Liver (tissue), 2 donors: ENCODE measurements around the gene IKZF3.
A peak's percentile ranks its signal among the peaks of the same experiment; 100 is the strongest.

Experiments used
- YY1 ChIP-seq: IDR thresholded peaks from 2 replicates; pipeline ENCODE4 v1.6.1; 2016; ENCODE audit warnings: antibody characterized with exemption, mild to moderate bottlenecking
- TF ChIP-seq, protein P1 (sequence below): fragments of 150-350 bp; IDR thresholded peaks from 2 replicates; pipeline ENCODE4 v1.5.1; 2017; ENCODE audit warnings: improper control_type of control experiment, low read depth, low read length; ENCODE audit not compliant: missing input control
- donor health status: healthy.

DNA sequence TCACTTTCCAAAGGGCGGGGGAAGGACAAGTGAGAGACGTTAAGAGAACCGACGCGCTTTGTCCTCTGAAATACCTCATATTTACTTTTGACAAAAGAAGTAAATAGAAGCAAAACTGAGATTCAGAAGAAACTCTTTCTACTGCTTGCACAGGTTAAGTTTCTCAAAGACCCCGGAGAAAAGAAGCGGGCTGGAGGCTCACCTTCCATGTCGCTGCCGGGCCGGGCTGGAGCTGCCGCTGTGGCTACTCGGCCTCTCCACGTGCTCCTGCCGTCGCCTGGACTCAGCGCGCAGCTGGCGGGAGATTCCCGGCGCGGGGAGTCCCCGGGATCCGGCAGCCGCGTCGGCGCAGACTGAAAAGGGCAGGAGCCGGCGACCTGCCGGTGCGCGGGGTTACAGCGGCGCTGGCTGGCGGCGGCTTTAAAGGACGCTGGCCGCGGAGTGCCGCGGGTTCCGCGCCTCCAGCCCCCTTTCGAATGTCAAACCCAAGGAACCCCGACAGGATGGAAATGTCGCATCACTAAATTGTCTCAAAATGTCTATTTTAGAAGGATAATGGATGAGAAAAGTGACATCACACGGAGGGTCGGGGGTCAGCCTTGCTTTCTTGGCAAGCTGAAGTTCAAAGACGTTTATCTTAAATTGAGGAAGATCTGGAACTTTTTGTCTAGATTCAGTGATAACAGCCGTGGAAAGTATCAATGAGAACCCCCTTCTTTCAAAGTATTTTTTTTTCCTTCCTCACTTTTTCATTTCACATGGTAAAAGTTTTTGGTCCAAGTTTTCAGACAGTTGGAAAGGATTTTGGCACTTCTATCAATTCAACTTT lies at the start of gene IKZF3:
- TF ChIP-seq, protein P1, sequence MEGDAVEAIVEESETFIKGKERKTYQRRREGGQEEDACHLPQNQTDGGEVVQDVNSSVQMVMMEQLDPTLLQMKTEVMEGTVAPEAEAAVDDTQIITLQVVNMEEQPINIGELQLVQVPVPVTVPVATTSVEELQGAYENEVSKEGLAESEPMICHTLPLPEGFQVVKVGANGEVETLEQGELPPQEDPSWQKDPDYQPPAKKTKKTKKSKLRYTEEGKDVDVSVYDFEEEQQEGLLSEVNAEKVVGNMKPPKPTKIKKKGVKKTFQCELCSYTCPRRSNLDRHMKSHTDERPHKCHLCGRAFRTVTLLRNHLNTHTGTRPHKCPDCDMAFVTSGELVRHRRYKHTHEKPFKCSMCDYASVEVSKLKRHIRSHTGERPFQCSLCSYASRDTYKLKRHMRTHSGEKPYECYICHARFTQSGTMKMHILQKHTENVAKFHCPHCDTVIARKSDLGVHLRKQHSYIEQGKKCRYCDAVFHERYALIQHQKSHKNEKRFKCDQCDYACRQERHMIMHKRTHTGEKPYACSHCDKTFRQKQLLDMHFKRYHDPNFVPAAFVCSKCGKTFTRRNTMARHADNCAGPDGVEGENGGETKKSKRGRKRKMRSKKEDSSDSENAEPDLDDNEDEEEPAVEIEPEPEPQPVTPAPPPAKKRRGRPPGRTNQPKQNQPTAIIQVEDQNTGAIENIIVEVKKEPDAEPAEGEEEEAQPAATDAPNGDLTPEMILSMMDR = peak; percentile 22
- TF ChIP-seq YY1 = no peak
